ENCODE results near the gene ZNRF3. TPM values are rescaled to one million over a fixed set of nuclear protein-coding genes. Genes with fewer than 3 reads are reported as not detected.

ZNRF3 gene
- total RNA-seq, 1 donor from 2014 or later, result 7.7 TPM

- DNase-seq (ENCODE audit: low spot score), result peak; percentile 28
Measured at GRCh38 chr22:28983190-28983589, 99.8 kb downstream of the ZNRF3 start.

DNA sequence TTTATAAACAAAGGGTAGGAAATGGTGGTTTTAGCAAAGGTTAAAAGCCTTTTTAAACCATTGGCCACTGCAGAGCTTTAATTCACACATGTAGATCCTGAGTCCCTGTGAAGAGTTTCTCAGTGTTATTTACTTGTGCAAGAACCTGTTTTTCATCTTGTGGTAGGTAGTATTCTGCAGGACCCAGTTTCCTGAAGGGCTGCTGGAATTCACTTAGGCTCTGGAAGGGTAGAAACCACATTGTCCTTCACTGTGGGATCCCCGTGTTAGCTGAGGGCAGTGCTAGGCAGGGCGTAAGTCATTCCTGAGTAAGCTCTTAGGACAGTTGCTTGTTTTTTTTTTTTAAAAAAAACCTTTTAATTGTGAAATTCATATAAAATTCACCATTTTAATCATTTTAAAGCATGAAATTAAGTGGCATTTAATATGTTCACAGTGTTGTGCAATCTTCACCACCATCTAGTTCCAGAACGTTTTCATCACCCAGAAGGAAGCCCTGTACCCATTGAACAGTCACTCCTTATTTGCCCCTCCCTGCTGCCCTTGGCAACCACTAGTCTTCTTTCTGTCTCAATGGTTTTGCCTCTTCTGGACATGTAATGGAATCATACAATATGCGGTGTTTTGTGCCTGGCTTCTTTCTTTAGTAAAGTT lies 100.5 kb downstream of the ZNRF3 start:
- no peak for DNase-seq (ENCODE audit: low spot score)

GRCh38 chr22:28984482-28985158 lies 101.2 kb downstream of the ZNRF3 start:
- no peak for DNase-seq (ENCODE audit: low spot score)

- no peak for DNase-seq (ENCODE audit: low spot score)
Measured at GRCh38 chr22:28985581-28986290, 102.4 kb downstream of the ZNRF3 start.

- peak; percentile 45 for DNase-seq (ENCODE audit: low spot score)
Measured at GRCh38 chr22:28986366-28986765, 103.0 kb downstream of the ZNRF3 start.

- no peak for DNase-seq (ENCODE audit: low spot score)
Measured at GRCh38 chr22:28988457-28988856, 105.1 kb downstream of the ZNRF3 start.

- DNase-seq (ENCODE audit: low spot score), result no peak
Measured at GRCh38 chr22:28989035-28989464, 105.7 kb downstream of the ZNRF3 start.

GRCh38 chr22:28989484-28989883 lies 106.1 kb downstream of the ZNRF3 start:
- no peak for DNase-seq (ENCODE audit: low spot score)

- no peak for DNase-seq (ENCODE audit: low spot score)
Measured at GRCh38 chr22:28989912-28990311, 106.5 kb downstream of the ZNRF3 start.

DNA sequence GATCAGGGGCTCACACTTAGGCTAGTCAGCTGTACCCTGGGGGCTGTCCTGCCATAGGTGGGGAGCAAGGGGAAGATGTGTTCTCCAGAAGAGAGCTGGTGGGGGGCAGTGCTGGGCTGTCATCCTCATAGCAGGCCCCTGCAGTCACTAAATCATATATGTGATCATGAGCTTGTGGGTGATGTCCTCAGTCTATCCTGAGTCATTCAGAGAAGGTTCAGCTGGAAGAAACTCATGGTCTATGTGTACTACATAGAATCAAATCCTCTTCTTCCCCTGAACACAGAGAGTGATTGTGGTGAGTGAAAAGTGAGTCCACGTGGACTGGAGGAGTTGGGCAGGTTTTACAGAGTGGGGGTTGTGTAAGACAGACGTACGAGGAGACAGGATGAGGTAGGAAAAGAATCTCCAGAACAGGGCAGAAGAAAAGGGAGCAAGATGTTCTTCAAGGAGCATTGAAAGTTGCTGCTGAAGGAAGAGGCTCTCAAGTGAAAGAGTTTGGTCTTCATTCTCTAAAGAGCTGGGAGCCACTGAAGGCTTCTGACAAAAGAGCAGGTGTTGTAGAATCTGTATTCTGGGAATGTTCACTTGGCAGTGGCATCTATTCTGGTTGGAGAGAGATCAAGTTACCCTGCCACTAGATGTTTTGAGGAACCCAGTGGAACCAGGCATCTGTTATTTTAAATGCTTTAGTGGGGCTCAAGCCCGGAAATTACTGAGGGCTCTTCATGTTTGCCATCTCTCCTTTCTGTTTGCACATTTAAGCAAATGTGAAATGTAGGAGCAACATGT lies 109.4 kb downstream of the ZNRF3 start:
- no peak for DNase-seq (ENCODE audit: low spot score)

- DNase-seq (ENCODE audit: low spot score), result no peak
Measured at GRCh38 chr22:28994522-28994921, 111.2 kb downstream of the ZNRF3 start.

DNA sequence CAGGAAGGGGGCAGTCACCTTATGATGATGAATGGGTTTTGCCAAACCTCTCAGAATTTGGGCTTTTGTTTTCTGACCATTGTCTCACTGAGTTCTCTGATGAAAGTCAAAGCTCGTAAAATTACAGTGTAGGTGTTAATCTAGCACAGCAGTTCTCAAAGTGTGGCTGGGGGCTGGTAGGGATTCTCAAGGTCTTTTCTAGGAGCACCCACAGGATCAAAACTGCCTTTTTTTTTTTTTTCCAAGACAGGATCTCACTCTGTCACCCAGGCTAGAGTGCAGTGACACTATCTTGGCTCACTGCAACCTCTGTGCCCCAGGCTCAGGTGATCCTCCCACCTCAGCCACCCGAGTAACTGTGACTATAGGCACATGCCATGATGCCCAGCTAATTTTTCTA lies 112.2 kb downstream of the ZNRF3 start:
- DNase-seq (ENCODE audit: low spot score), result no peak

DNA sequence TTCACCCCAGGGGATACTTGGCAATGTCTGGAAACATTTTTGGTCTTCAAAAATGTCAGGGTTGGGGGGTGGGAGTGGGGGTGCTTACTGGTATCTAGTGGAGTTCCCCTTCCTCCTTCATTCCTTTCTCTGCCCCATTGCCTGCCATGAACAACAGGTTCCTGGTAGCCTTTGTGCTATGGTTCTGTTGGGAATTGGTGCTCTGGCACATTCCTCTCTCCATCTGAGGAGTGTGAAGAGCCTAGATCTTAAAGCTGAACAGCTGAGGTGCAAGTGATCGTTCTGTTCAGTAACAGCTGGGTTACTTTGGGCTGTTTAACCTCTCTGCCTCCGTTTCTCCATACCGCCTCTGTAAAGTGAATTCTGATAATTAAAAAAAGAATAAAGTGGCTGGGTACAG lies 114.0 kb downstream of the ZNRF3 start:
- no peak for DNase-seq (ENCODE audit: low spot score)

GRCh38 chr22:28998681-28999080 lies 115.3 kb downstream of the ZNRF3 start:
- DNase-seq (ENCODE audit: low spot score), result no peak

DNA sequence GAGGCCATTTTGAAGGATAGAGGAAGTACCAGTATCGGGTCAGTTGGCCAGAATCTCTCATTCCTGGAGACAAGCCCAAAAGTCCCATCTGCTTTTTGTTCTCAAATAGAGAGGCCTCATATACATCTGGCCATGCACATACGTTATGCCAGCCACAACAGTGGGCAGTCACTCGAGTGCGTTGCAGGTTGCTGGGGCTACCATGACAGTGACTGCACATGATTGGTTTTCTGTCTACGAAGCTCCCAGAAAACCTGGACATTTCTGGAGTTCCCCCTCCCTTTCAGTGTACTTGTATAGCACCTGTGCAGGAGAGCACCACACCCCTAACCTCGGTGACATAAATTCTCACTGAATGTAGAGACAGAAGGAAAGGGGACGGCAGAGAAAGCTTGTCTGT lies 116.1 kb downstream of the ZNRF3 start:
- no peak for DNase-seq (ENCODE audit: low spot score)

DNA sequence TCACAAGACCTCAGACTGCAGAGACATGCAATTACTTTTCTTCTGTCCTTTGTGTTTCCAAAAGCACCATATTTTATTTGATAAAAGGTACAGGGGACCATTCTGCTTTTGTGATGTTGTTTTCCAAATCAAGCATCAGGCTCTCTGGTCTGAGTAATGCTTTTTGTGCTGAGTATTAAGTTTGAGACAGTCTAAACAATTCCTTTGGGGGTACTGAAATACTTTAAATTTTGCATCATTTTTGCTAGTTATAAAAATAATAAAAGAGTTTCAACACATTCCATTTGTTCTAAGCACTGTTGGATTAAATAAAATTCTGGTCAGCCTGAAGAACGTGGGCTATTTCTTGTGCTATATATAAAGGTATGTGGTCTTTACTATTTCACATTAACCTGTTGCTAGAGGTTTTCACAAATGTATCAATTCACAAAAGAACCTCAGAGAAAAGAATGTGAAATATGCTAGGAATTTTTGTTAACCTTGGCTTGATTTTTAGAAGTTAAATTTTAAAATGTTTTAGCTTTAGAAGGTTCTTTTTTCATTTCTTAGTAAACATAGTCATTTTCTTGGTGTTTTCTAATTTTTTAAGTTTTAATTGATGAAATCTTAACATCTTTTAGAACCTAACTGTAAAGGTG lies 116.7 kb downstream of the ZNRF3 start:
- no peak for DNase-seq (ENCODE audit: low spot score)

GRCh38 chr22:29000641-29001040 lies 117.3 kb downstream of the ZNRF3 start:
- DNase-seq (ENCODE audit: low spot score), result no peak

- no peak for DNase-seq (ENCODE audit: low spot score)
Measured at GRCh38 chr22:29002603-29003002, 119.2 kb downstream of the ZNRF3 start.

- no peak for DNase-seq (ENCODE audit: low spot score)
Measured at GRCh38 chr22:29003552-29003951, 120.2 kb downstream of the ZNRF3 start.

DNA sequence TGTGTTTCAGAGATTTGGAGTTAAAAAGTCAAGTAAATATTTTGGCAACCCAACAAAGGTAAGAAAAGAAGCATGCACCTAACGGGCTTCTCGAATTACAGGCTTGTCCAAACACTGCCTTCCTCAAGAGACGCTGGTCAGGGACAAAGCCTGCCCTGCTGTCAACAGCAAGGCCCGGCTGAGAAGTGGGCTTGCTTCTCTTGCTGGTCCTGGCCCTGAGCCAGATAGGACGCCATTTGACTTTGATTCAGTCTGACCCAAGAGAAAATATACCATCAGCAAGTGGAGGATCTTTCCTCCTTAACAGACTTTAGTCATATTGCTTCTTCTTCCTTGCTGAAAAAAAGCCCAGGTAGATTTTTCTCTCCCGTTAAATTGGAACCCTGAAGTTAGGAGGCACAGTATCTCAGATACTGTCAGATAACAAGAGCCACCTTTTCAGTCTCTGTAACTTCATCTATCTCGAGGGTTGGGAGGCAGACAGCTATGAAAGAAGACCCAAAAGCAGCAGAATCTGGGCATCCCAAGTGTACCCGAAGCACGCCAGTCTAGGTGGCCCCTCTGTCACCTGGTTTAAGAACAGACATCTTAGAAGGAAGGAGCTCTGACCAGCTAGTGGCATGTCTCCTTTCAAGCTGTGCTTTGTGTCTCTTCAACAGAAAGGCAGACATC lies 120.7 kb downstream of the ZNRF3 start:
- no peak for DNase-seq (ENCODE audit: low spot score)

All from umbilical cord (tissue), 2 donors.